CD4-positive, alpha-beta T cell treated with Interleukin-17A for 4 hours (primary cell): Measurements from ENCODE around the gene CEBPZOS.

Experiments used
- DNase-seq: peaks from one replicate; pipeline ENCODE4 v3.0.0-alpha.2; 2020; ENCODE audit warnings: mixed read lengths

The CEBPZOS gene

GRCh38 chr2:37244017-37244416 lies 47.7 kb downstream of the CEBPZOS start:
- DNase-seq: no peak

GRCh38 chr2:37244755-37245154 lies 48.5 kb downstream of the CEBPZOS start:
- no peak for DNase-seq

GRCh38 chr2:37246205-37246604 lies 49.9 kb downstream of the CEBPZOS start:
- no peak for DNase-seq

DNA sequence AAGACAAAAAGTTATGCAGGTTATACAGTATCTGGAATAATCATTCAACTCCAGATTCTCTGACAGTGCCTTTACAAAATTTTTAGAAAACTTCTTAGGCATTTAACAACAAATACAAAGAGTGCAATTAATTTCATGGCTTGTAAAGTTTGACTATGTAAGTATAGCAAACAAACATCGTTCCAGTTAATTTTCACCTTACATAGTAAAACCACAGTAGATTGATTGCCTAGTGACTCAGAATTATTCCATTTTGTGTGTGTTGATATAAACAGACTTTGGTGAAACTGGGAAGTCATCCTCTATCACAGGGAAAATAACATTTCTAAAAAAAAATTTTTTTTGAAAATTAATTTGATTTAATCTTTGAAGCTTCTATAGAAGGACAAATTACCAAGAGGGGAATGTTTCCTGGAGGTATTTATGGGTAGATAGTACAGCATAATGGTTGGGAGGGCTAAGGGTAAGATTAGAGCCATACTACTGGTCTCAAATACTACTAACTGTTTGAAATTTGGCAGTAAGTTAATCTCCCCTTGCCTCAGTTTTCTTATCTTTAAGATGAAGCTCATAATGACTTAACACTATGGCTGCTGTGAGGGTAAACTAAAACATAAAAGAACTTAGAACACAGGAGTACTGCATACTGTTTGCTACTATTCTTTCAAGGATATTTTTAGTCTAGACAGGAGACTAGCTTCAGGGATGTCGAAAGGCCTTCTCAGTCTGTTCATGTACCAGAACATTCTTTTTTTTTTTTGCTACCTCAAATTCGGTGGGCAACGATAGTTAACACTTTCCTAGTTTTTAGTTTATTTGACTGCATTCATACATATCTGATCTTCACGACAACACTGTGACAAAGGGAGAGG lies 54.8 kb downstream of the CEBPZOS start:
- DNase-seq: no peak
